H1 (cell line): ENCODE measurements around the gene RPL22L1. TPM values are rescaled to one million over a fixed set of nuclear protein-coding genes. Genes with fewer than 3 reads are reported as not detected.

Experiments
- CTCF ChIA-PET: fragments of 300-600 bp; sonication (Branson Sonifier 250); formaldehyde crosslinking; loops from one replicate; lab custom pipeline; 2021; ENCODE audit not compliant: partially characterized antibody; lab: Charles Lee
- POLR2A ChIA-PET: fragments of 300-600 bp; sonication (Branson Sonifier 250); formaldehyde crosslinking; loops from one replicate; lab custom pipeline; 2021; ENCODE audit warnings: inconsistent platforms; ENCODE audit not compliant: partially characterized antibody; lab: Charles Lee
- DNase-seq, 2 experiments: peaks; one replicate each; pipeline versions ENCODE4 v3.0.0 to v3.0.0-alpha.2; 2010 to 2022; ENCODE audit warnings: low spot score in 2 of 2, low read depth in 1 of 2, mixed read lengths in 1 of 2
- FAIRE-seq: peaks from 2 replicates; lab custom pipeline; 2011; peaks lifted over from hg19 to GRCh38; lab: Jason Lieb, UNC
- H2AFZ ChIP-seq: 2 replicates; pipeline ENCODE4 v1.8.1; 2012; ENCODE audit warnings: low read length, inconsistent platforms
- H2AK5ac ChIP-seq: 2 replicates; pipeline ENCODE4 v1.6.1; 2013; ENCODE audit warnings: low read depth, low read length
- H2BK120ac ChIP-seq: replicated peaks from 2 replicates; pipeline ENCODE3; 2013; ENCODE audit warnings: low read depth, low read length, inconsistent platforms
- H2BK12ac ChIP-seq: 2 replicates; pipeline ENCODE4 v1.6.1; 2013; ENCODE audit warnings: low read depth, low read length
- H2BK15ac ChIP-seq: 2 replicates; pipeline ENCODE4 v1.6.1; 2013; ENCODE audit warnings: low read length
- H2BK20ac ChIP-seq: 2 replicates; pipeline ENCODE4 v1.6.1; 2013; ENCODE audit warnings: low read length
- H2BK5ac ChIP-seq: 2 replicates; pipeline ENCODE4 v1.6.1; 2013; ENCODE audit warnings: low read depth, low read length
- H3K14ac ChIP-seq: 2 replicates; pipeline ENCODE4 v1.6.1; 2013; ENCODE audit warnings: inconsistent platforms; ENCODE audit not compliant: insufficient read length
- H3K18ac ChIP-seq: 2 replicates; pipeline ENCODE4 v1.6.1; 2013; ENCODE audit warnings: low read length; ENCODE audit errors: extremely low read depth
- H3K23ac ChIP-seq: 2 replicates; pipeline ENCODE4 v1.6.1; 2013; ENCODE audit warnings: inconsistent platforms; ENCODE audit not compliant: insufficient read length
- H3K23me2 ChIP-seq: 2 replicates; pipeline ENCODE4 v1.6.1; 2013; ENCODE audit warnings: low read depth, low read length
- H3K27ac ChIP-seq: 2 replicates; pipeline ENCODE4 v1.6.1; 2011; ENCODE audit warnings: low read depth, low read length, inconsistent platforms
- H3K27me3 ChIP-seq, 4 experiments: replicated peaks in 1 of 4; 1 replicate in 1 of 4; 2 replicates in 3 of 4; pipeline versions ENCODE4 v1.6.1 to v1.8.1; 2011 to 2013; ENCODE audit warnings: low read length in 3 of 4, mild to moderate bottlenecking in 3 of 4, inconsistent platforms in 2 of 4, mixed read lengths in 2 of 4, moderate library complexity in 1 of 4; ENCODE audit not compliant: control insufficient read depth in 3 of 4, insufficient read depth in 3 of 4; ENCODE audit errors: extremely low read depth in 1 of 4
- H3K36me3 ChIP-seq, 4 experiments: 2 replicates each; pipeline versions ENCODE4 v1.6.1 to v1.8.1; 2011 to 2013; ENCODE audit warnings: mild to moderate bottlenecking in 4 of 4, low read length in 3 of 4, moderate library complexity in 2 of 4, control low read depth in 1 of 4, inconsistent platforms in 1 of 4; ENCODE audit not compliant: insufficient read depth in 4 of 4, control insufficient read depth in 2 of 4
- H3K4ac ChIP-seq: replicated peaks from 2 replicates; pipeline ENCODE3; 2013; ENCODE audit warnings: low read length, low read depth, mixed read lengths, inconsistent platforms; ENCODE audit not compliant: insufficient read length
- H3K4me1 ChIP-seq, 4 experiments: replicated peaks in 1 of 4; 1 replicate in 1 of 4; 2 replicates in 3 of 4; pipeline versions ENCODE4 v1.6.1 to v1.8.1; 2011 to 2013; ENCODE audit warnings: low read length in 3 of 4, inconsistent platforms in 2 of 4, mixed read lengths in 1 of 4; ENCODE audit not compliant: insufficient read depth in 4 of 4, control insufficient read depth in 3 of 4
- H3K4me2 ChIP-seq, 2 experiments: 2 replicates each; pipeline versions ENCODE4 v1.6.1 to v1.8.1; 2011 to 2013; ENCODE audit warnings: low read depth in 2 of 2, low read length in 2 of 2, control low read depth in 1 of 2, inconsistent platforms in 1 of 2, mild to moderate bottlenecking in 1 of 2; ENCODE audit not compliant: insufficient read depth in 1 of 2
- H3K4me3 ChIP-seq, 4 experiments: fragments of 200-600, 300-600 bp in 1 of 4; sonication (generic), shearing (Covaris generic), sonication (Bioruptor Twin) in 1 of 4; 2 replicates each; pipeline versions ENCODE4 v1.5.1 to v1.8.1; 2011 to 2016; ENCODE audit warnings: low read length in 4 of 4, low read depth in 3 of 4, control low read depth in 2 of 4, inconsistent platforms in 2 of 4, mild to moderate bottlenecking in 2 of 4, mixed read lengths in 1 of 4, moderate library complexity in 1 of 4; ENCODE audit not compliant: insufficient read depth in 2 of 4; ENCODE audit errors: extremely low read depth in 1 of 4
- H3K56ac ChIP-seq: replicated peaks from 2 replicates; pipeline ENCODE3; 2013; ENCODE audit warnings: low read depth, mild to moderate bottlenecking, mixed read lengths, low read length, inconsistent platforms; ENCODE audit not compliant: insufficient read length
- H3K79me1 ChIP-seq: 2 replicates; pipeline ENCODE4 v1.6.1; 2013; ENCODE audit warnings: low read depth, low read length, control low read depth
- H3K79me2 ChIP-seq, 2 experiments: 2 replicates each; pipeline versions ENCODE4 v1.6.1 to v1.8.1; 2012 to 2013; ENCODE audit warnings: low read length in 2 of 2, mild to moderate bottlenecking in 2 of 2, inconsistent platforms in 1 of 2; ENCODE audit not compliant: insufficient read depth in 2 of 2, control insufficient read depth in 1 of 2
- H3K9ac ChIP-seq, 4 experiments: replicated peaks in 1 of 4; 1 replicate in 1 of 4; 2 replicates in 3 of 4; pipeline versions ENCODE4 v1.6.1 to v1.8.1; 2011 to 2013; ENCODE audit warnings: low read depth in 3 of 4, low read length in 3 of 4, control low read depth in 2 of 4, mild to moderate bottlenecking in 2 of 4, moderate library complexity in 2 of 4, inconsistent platforms in 1 of 4; ENCODE audit errors: extremely low read depth in 1 of 4
- H3K9me3 ChIP-seq, 2 experiments: 2 replicates each; pipeline versions ENCODE4 v1.6.1 to v1.8.1; 2012 to 2013; ENCODE audit warnings: mild to moderate bottlenecking in 2 of 2, moderate library complexity in 2 of 2, control low read depth in 1 of 2, inconsistent platforms in 1 of 2, low read depth in 1 of 2, low read length in 1 of 2, mixed read lengths in 1 of 2; ENCODE audit not compliant: insufficient read depth in 2 of 2
- H4K20me1 ChIP-seq, 2 experiments: replicated peaks in 1 of 2; 2 replicates each; pipeline versions ENCODE3 to v1.8.1; 2011 to 2013; ENCODE audit warnings: inconsistent platforms in 2 of 2, low read length in 2 of 2, mild to moderate bottlenecking in 1 of 2; ENCODE audit not compliant: insufficient read depth in 2 of 2, control insufficient read depth in 1 of 2
- H4K5ac ChIP-seq: 2 replicates; pipeline ENCODE4 v1.6.1; 2013; ENCODE audit warnings: low read length, low read depth, mixed read lengths, inconsistent platforms; ENCODE audit not compliant: insufficient read length
- H4K8ac ChIP-seq: 2 replicates; pipeline ENCODE4 v1.8.0; 2013; ENCODE audit warnings: mild to moderate bottlenecking, moderate library complexity, low read length, inconsistent platforms; ENCODE audit not compliant: insufficient read depth; ENCODE audit errors: extremely low read depth
- H4K91ac ChIP-seq: replicated peaks from 2 replicates; pipeline ENCODE3; 2013; ENCODE audit warnings: low read length, mixed read lengths, inconsistent platforms; ENCODE audit not compliant: insufficient read length
- ATF3 ChIP-seq: IDR thresholded peaks from 2 replicates; pipeline ENCODE4 v1.6.1; 2011; ENCODE audit warnings: low read depth, mild to moderate bottlenecking, low read length; ENCODE audit not compliant: insufficient read depth
- CEBPB ChIP-seq: IDR thresholded peaks from 2 replicates; pipeline ENCODE4 v1.6.1; 2012; ENCODE audit warnings: low read depth, low read length
- CHD1 ChIP-seq: IDR thresholded peaks from 2 replicates; pipeline ENCODE4 v1.6.1; 2012; ENCODE audit warnings: low read depth, low read length, improper control_type of control experiment
- CHD2 ChIP-seq: IDR thresholded peaks from 2 replicates; pipeline ENCODE4 v1.6.1; 2012; ENCODE audit warnings: low read length, improper control_type of control experiment
- EZH2 ChIP-seq: fragments of 200-600 bp; sonication (generic); IDR thresholded peaks from 2 replicates; pipeline ENCODE4 v1.7.1; 2012; ENCODE audit warnings: low read depth, mild to moderate bottlenecking, moderate library complexity, low read length, inconsistent platforms; ENCODE audit not compliant: severe bottlenecking
- GABPA ChIP-seq: IDR thresholded peaks from 2 replicates; pipeline ENCODE4 v1.6.1; 2011; ENCODE audit warnings: mild to moderate bottlenecking, low read length, moderate library complexity, borderline replicate concordance; ENCODE audit not compliant: insufficient read depth
- HDAC2 ChIP-seq, 2 experiments: fragments of 300-600 bp in 1 of 2; sonication (generic) in 1 of 2; IDR thresholded peaks; 2 replicates each; pipeline ENCODE4 v1.6.1; 2011 to 2012; ENCODE audit warnings: low read depth in 2 of 2, low read length in 2 of 2, mild to moderate bottlenecking in 2 of 2, moderate library complexity in 2 of 2, borderline replicate concordance in 1 of 2, inconsistent platforms in 1 of 2
- KDM1A ChIP-seq: fragments of 200-600, 300-600 bp; sonication (generic); IDR thresholded peaks from 2 replicates; pipeline ENCODE4 v1.7.1; 2016; ENCODE audit warnings: mild to moderate bottlenecking, low read length, borderline replicate concordance
- POU5F1 ChIP-seq: IDR thresholded peaks from 2 replicates; pipeline ENCODE4 v1.6.1; 2011; ENCODE audit warnings: low read depth, mild to moderate bottlenecking, low read length, moderate library complexity
- RFX5 ChIP-seq: IDR thresholded peaks from 2 replicates; pipeline ENCODE4 v1.6.1; 2011; ENCODE audit warnings: low read depth, low read length, improper control_type of control experiment, borderline replicate concordance
- SUZ12 ChIP-seq: fragments of 200-600 bp; sonication (generic); IDR thresholded peaks from 2 replicates; pipeline ENCODE4 v1.6.1; 2012; ENCODE audit warnings: mild to moderate bottlenecking, inconsistent platforms, low read length, moderate library complexity, mixed read lengths
- USF2 ChIP-seq: IDR thresholded peaks from 2 replicates; pipeline ENCODE4 v1.6.1; 2011; ENCODE audit warnings: low read length, improper control_type of control experiment
- YY1 ChIP-seq: IDR thresholded peaks from 2 replicates; pipeline ENCODE4 v1.6.1; 2011; ENCODE audit warnings: low read depth, mild to moderate bottlenecking, low read length
- WGBS, 2 experiments: shearing (Covaris generic) in 1 of 2; methylation state at CpG; one replicate each; pipeline versions ENCODE4 v1.1.6 to v1.1.7; 2013 to 2015; ENCODE audit warnings: low lambda C conversion rate in 2 of 2, mixed read lengths in 2 of 2, inconsistent platforms in 1 of 2, low coverage in 1 of 2, missing lambda C conversion rate in 1 of 2; ENCODE audit not compliant: insufficient replicate concordance in 2 of 2, insufficient coverage in 1 of 2, insufficient read length in 1 of 2; ENCODE audit errors: extremely low coverage in 1 of 2, missing lambda C conversion rate in 1 of 2; 5-methylcytosine and 5-hydroxymethylcytosine counted together
- polyA plus RNA-seq, 7 experiments: library from polyadenylated mRNA; depleted of rRNA in 3 of 7; stranded (reverse) in 5 of 7; unstranded in 2 of 7; fragments of >200 nt in 5 of 7; fragments of 200-250 nt in 2 of 7; gene quantifications; 1 replicate in 5 of 7; 2 replicates in 1 of 7; 4 replicates in 1 of 7; pipeline versions ENCODE4 v1.2.1 to v1.2.3, GENCODE V29; 2011 to 2013; ENCODE audit warnings: missing spikeins in 2 of 7, mixed read lengths in 2 of 7
- total RNA-seq: library from RNA; stranded (reverse); fragmentation: NEBNext Ultra II Directional; extraction: Animal tissue kit (Norgen Biotek cat#: 25700); gene quantifications from 2 replicates; pipeline ENCODE4 v1.2.1, GENCODE V29; 2021

RPL22L1 gene
- total and polyA plus RNA-seq, 2 of the 8 experiments (the other 6 are each of a cell fraction or from before 2014, with no cell fraction given) = 99.9 to 280 TPM

- no peak for TF ChIP-seq CHD1
- no peak for TF ChIP-seq RFX5
- TF ChIP-seq HDAC2 (IDR thresholded peaks at IDR 0.05; ENCODE audit: borderline replicate concordance in 1 of 2, low read depth in 2 of 2, low read length in 2 of 2) = no peak
- no peak for TF ChIP-seq ATF3
- no peak for TF ChIP-seq KDM1A
- no peak for TF ChIP-seq CEBPB
- no peak for TF ChIP-seq SUZ12
- TF ChIP-seq GABPA = no peak
- no peak for TF ChIP-seq POU5F1
- no peak for TF ChIP-seq USF2
- TF ChIP-seq CHD2 = no peak
- TF ChIP-seq YY1 = no peak
- TF ChIP-seq EZH2 = no peak
- TF ChIP-seq, all 59 proteins: peak for 0
- ChIA-PET POLR2A (interaction anchor here (0.9 to 1.8 kb wide), 2 partner anchors 17 to 18 kb away, joined by 3 to 4 read pairs; no protein-coding TSS in a partner anchor), CTCF (no interaction called here)
- no peak overlapping the region for H2BK5ac ChIP-seq
- FAIRE-seq = no peak
- no peak overlapping the region for H3K14ac ChIP-seq
- no peak overlapping the region for H3K18ac ChIP-seq
- H3K9me3 ChIP-seq = no peaks in the 10 kb centered on the region
- no peak overlapping the region for H3K56ac ChIP-seq
- H2BK120ac ChIP-seq = no peak overlapping the region
- H4K8ac ChIP-seq = no peak overlapping the region
- H2AK5ac ChIP-seq = no peak overlapping the region
- no peak overlapping the region for H3K27ac ChIP-seq
- DNase-seq = no peak
- H3K4me1 ChIP-seq = no peaks in the 10 kb centered on the region
- H3K23me2 ChIP-seq = no peaks in the 10 kb centered on the region
- no peaks in the 10 kb centered on the region for H3K27me3 ChIP-seq
- H3K9ac ChIP-seq = no peak overlapping the region
- no peaks in the 10 kb centered on the region for H3K79me1 ChIP-seq
- no peak overlapping the region for H4K5ac ChIP-seq
- no peak overlapping the region for H2BK12ac ChIP-seq
- no peaks in the 10 kb centered on the region for H3K36me3 ChIP-seq
- H3K4me3 ChIP-seq = no peak overlapping the region
- 100% methylated on average over 1 of the region's 1 CpG; no CpG with 5 or more reads in 1 of the 2 experiments for WGBS, 2 experiments
- H2AFZ ChIP-seq = no peak overlapping the region
- H3K23ac ChIP-seq = no peak overlapping the region
- no peak overlapping the region for H3K4ac ChIP-seq
- H3K79me2 ChIP-seq = no peaks in the 10 kb centered on the region
- H2BK20ac ChIP-seq = no peak overlapping the region
- H4K20me1 ChIP-seq = no peaks in the 10 kb centered on the region
- no peak overlapping the region for H3K4me2 ChIP-seq
- H2BK15ac ChIP-seq = no peak overlapping the region
- no peak overlapping the region for H4K91ac ChIP-seq
Measured at GRCh38 chr3:170889630-170890029, 19.6 kb upstream of the RPL22L1 start.
